ENCODE data around the gene TRABD.

Gene TRABD

DNA sequence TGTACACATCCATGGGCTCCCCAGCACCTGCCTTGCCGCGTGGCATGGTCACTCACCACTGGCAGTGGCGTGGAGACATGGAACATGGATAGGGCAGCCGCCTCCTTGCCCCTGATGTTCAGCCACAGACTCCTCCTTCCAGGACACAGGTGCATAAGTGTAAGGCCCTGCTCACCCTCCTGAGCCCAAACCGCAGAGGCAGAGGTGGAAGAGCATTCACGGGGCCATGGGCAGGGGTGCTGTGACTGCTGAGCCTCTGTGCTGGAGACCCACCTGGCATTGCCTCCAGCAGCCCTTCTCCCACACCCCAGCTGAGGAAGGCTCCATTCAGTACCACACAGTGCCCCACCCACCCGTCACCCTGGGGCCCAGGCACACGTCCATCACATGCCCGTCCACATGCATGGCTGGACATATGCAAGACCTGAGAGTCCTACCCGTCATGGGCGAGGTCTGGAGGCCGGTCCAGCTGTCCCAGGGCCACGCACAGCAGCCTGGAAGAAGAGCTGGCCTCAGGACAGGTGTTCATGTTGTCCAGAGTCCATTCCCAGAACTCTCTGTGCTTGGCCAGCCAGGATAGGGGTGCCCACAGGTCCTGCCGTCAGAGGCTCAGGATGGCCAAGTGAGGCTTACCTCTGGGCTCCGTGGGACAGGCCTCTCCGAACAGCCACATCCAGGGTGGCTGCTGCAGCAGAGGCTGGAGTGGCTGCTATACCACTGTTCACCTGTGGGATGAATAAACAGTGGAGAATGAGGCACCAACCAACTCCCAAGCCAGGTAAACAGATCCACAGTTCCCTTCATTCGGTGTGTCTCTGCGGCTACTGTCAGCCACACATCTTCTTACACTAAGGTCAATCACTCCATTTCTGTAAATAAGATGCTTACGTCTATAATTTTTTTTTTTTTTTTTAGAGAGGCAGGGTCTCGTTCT is 60.8 kb downstream of the TRABD start:
- no peak for DNase-seq

DNA sequence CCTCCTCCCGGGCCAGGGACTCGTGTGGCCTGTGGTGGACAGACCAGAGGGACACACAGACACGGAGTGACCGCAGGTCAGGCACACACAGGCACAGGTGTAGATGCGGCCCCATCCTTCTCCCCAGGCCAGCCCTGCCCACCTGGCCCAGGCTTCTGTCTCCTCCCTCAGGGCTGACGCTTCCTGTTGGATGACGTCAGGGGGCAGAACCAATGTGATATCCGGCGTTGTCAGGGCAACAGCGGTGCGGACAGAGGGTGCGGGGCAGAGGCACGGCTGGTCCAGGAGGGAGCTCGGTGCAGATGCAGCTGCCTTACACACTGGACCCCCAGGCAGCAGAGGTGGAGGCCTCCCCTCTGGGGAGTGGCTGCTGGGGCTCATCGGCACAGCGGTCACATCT is 62.0 kb downstream of the TRABD start:
- peak; percentile 38 to 48 for DNase-seq

DNA sequence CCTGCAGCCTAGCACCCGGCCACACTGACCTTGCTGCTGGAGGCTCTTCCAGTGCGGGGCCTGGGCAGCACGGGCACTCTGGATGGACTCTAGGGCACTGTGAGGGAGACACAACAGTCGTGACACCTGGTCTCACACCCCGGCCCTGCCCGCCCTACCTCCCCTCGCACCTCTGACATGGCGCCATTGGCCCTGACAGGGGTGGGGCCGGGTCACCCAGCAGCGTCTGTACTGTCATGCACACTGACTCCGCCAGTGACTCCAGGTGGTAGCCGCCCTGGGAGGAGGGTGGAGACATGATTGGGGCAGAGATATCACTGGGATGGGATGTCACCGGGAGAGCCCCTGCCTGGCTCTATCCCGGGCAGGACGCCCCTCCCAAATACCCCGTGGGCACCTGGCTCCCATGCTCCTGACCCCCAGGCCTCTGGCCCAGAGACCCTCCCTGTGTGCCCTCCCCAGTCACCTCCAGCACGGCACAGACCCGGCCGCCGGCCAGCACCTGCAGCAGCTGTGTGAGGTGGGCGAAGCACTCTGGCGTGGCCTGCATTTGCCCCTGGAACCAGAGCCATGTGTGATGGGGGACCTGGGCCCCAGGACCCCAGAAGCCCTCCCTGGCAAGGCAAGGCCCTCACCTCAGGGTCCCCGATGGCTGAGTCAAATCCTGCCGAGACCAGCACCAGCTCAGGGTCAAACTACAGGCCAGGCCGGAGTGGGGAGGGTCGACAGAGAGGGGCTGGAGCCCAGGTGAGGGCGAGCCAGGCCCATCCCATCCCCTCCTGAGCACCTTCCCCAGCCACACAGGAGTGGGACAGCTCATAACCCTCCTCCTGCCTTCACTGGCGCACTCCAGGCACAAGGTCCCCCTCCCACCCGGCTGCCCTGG is 62.7 kb downstream of the TRABD start:
- no peak for DNase-seq
